ENCODE data around the gene FXYD5.

FXYD5 gene

DNA sequence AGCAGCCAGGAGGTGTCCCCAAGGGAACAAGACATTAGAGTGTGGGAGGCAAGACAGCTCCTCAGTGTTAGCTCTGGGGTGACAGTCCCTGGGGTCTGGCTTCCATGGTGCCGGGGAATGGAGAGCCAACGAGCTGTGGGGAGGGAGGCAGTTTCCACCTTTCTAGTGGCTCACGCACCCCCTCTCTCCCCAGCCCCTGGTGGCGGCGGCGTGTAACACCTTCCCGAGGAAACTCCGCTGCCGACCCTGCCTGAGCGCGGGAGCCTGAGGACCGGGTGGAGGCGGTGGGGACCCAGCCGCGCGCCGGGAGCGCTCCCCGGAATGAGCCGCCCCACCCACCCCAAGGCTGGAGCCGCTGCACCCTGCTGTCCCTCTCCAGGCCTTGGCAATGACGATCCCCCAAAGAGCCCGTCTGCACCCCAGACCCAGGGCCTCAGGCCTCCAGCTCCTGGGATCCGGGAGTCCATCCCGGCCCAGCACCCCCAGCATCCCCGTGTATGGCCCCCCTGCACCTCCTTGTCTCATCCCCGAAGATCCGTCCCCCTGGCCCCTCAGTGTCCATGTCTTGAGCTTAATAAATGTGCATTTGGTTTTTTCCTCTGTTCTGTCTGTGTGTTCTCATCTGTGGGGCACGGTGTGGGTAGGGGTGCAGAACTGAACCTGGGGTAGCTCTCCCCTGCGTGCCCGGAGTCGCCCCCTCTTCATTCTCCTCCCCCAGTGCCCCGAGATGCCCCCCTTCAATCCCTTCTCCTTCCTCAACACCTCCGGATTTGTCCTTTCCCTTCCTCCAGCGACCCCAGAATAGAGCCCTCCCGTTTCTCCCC, 622 bp upstream of the FXYD5 start:
- TF ChIP-seq EZH2phosphoT487 (IDR thresholded peaks at IDR 0.05; ENCODE audit: borderline replicate concordance, low read length) (no peak), CTCF (IDR thresholded peaks at IDR 0.05; ENCODE audit: low read depth, low read length, poor library complexity, severe bottlenecking) (peak; percentile 76)

DNA sequence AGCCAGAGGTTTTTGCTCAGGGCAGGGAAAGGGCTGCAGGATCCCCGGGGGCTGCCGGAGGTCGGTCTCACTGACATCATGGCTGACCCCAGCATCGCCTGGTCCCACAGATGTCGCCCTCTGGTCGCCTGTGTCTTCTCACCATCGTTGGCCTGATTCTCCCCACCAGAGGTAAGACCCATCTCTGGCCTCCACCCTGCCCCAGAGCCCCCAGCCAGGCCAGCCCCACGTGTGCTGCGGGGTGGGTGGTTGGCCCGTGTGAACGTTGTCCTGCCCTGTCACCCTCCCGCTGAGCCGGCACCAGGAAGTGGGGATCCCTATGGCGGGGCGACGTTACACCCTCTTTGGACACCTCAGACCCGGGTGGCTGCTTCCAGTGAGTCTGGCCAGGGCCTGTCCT, 906 bp downstream of the FXYD5 start:
- Histone ChIP-seq H3K27me3 (ENCODE audit: control insufficient read depth, low read length) (peaks cover 8% of the 10 kb centered on the region), H3K36me3 (ENCODE audit: control insufficient read depth, low read length) (peaks cover 37% of the 10 kb centered on the region), H3F3A (ENCODE audit: control insufficient read depth, insufficient read depth) (no peaks in the 10 kb centered on the region), H3K27ac (ENCODE audit: low read depth, low read length) (peak overlapping the region; percentile 39), H3K4me3 (ENCODE audit: low read length) (peak overlapping the region; percentile 89), H3K4me2 (ENCODE audit: low read length) (peak overlapping the region; percentile 76), H3K9me3 (ENCODE audit: control insufficient read depth, insufficient read depth, low read length) (no peaks in the 10 kb centered on the region), H3K9me2 (replicated peaks; ENCODE audit: control insufficient read depth, low read length) (no peaks in the 10 kb centered on the region), H3K4me1 (ENCODE audit: control insufficient read depth, low read length) (peaks cover 30% of the 10 kb centered on the region), H3K79me2 (ENCODE audit: control insufficient read depth, low read length) (peaks cover 16% of the 10 kb centered on the region), H4K20me1 (ENCODE audit: control insufficient read depth, insufficient read depth, low read depth, low read length) (no peaks in the 10 kb centered on the region)
- TF ChIP-seq EZH2phosphoT487 (IDR thresholded peaks at IDR 0.05; ENCODE audit: borderline replicate concordance, low read length) (no peak), CTCF (IDR thresholded peaks at IDR 0.05; ENCODE audit: low read depth, low read length, poor library complexity, severe bottlenecking) (no peak)

More for the DNA sequence above, 622 bp upstream of the FXYD5 start:
- H3K79me2 ChIP-seq (ENCODE audit: control insufficient read depth, low read length) = peaks cover 16% of the 10 kb centered on the region
- H3K9me3 ChIP-seq (ENCODE audit: control insufficient read depth, insufficient read depth, low read length) = no peaks in the 10 kb centered on the region
- peaks cover 8% of the 10 kb centered on the region for H3K27me3 ChIP-seq (ENCODE audit: control insufficient read depth, low read length)
- H3K27ac ChIP-seq (ENCODE audit: low read depth, low read length) = peak overlapping the region; percentile 39; the same call in 1 of the 2 replicates
- H3K4me3 ChIP-seq (ENCODE audit: low read length) = peak overlapping the region; percentile 89
- no peaks in the 10 kb centered on the region for H3K9me2 ChIP-seq (replicated peaks; ENCODE audit: control insufficient read depth, low read length)
- no peaks in the 10 kb centered on the region for H4K20me1 ChIP-seq (ENCODE audit: control insufficient read depth, insufficient read depth, low read depth, low read length)
- peak overlapping the region; percentile 76 for H3K4me2 ChIP-seq (ENCODE audit: low read length)
- peaks cover 28% of the 10 kb centered on the region for H3K36me3 ChIP-seq (ENCODE audit: control insufficient read depth, low read length)
- peaks cover 30% of the 10 kb centered on the region for H3K4me1 ChIP-seq (ENCODE audit: control insufficient read depth, low read length)
- H3F3A ChIP-seq (ENCODE audit: control insufficient read depth, insufficient read depth) = no peaks in the 10 kb centered on the region

DNA sequence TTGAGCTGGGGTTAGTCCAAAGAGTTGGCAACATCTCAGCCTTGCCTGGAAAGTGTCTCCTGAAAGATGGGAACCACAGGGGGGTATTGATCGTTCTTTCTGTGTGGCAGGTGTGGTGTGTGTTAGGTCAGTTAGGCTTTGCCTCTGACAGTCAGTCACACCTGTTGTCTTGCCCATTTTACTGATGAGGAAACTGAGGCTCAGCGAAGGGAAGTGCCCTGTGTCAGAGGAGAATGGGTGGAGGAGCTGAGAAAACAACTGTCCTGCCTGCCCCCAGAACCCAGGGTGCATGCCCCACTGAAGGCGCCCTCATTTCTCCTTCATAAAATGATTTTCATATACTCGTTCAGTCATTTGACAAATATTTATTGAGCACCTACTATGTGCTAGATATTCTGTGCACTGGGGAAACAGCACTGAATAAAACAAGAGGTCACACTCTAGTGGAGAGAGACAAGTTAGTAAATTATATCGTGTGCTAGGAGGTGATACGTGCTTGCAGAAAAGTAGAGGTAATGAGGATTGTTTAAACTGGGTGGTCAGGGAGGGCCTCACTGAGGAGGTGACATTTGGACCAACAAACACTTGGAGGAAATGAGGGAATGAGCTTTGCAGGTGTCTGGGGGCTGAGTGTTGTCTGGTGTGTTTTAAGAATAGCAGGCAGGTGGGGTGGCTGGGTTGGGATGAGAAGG, 1.6 kb downstream of the FXYD5 start:
- Histone ChIP-seq H3K36me3 (ENCODE audit: control insufficient read depth, low read length) (peaks cover 44% of the 10 kb centered on the region), H3K9me3 (ENCODE audit: control insufficient read depth, insufficient read depth, low read length) (no peaks in the 10 kb centered on the region), H3K27ac (ENCODE audit: low read depth, low read length) (no peak overlapping the region), H3F3A (ENCODE audit: control insufficient read depth, insufficient read depth) (no peaks in the 10 kb centered on the region), H3K4me3 (ENCODE audit: low read length) (peak overlapping the region; percentile 89), H4K20me1 (ENCODE audit: control insufficient read depth, insufficient read depth, low read depth, low read length) (no peaks in the 10 kb centered on the region), H3K4me2 (ENCODE audit: low read length) (peak overlapping the region; percentile 76), H3K4me1 (ENCODE audit: control insufficient read depth, low read length) (peaks cover 30% of the 10 kb centered on the region), H3K27me3 (ENCODE audit: control insufficient read depth, low read length) (peaks cover 8% of the 10 kb centered on the region), H3K79me2 (ENCODE audit: control insufficient read depth, low read length) (peaks cover 16% of the 10 kb centered on the region), H3K9me2 (replicated peaks; ENCODE audit: control insufficient read depth, low read length) (no peaks in the 10 kb centered on the region)
- TF ChIP-seq CTCF (IDR thresholded peaks at IDR 0.05; ENCODE audit: low read depth, low read length, poor library complexity, severe bottlenecking) (no peak), EZH2phosphoT487 (IDR thresholded peaks at IDR 0.05; ENCODE audit: borderline replicate concordance, low read length) (no peak)
